Measurements from ENCODE around the gene DNAH9. TPM values are rescaled to one million over a fixed set of nuclear protein-coding genes. Genes with fewer than 3 reads are reported as not detected.
A peak's percentile ranks its signal among the peaks of the same experiment; 100 is the strongest.

Gene DNAH9
- total RNA-seq, 1 donor from 2014 or later = 0.41 TPM

DNA sequence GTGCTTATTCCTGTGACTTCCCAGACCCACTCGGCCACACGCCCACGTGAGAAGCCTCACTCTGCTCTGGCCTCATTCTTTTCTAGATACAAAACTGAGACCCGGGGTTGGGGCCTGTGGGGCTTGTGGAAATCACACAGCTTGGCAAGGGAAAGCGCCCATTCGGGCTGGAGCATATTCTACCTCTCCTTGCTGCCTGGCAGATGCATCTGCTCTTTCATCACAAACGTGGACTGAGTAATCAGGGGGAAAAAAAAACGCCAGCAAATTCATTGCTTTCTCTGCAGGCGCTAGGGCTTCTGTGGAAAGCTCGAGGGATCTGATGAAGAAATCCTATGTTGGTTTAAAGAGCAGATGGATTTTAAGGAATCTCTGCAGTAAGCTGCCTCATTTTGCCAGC lies 44.4 kb downstream of the DNAH9 start:
- TF ChIP-seq, protein P1, sequence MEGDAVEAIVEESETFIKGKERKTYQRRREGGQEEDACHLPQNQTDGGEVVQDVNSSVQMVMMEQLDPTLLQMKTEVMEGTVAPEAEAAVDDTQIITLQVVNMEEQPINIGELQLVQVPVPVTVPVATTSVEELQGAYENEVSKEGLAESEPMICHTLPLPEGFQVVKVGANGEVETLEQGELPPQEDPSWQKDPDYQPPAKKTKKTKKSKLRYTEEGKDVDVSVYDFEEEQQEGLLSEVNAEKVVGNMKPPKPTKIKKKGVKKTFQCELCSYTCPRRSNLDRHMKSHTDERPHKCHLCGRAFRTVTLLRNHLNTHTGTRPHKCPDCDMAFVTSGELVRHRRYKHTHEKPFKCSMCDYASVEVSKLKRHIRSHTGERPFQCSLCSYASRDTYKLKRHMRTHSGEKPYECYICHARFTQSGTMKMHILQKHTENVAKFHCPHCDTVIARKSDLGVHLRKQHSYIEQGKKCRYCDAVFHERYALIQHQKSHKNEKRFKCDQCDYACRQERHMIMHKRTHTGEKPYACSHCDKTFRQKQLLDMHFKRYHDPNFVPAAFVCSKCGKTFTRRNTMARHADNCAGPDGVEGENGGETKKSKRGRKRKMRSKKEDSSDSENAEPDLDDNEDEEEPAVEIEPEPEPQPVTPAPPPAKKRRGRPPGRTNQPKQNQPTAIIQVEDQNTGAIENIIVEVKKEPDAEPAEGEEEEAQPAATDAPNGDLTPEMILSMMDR (IDR thresholded peaks at IDR 0.05) = no peak
- Histone ChIP-seq H3K36me3 (no peaks in the 10 kb centered on the region), H3K27me3 (no peaks in the 10 kb centered on the region), H3K9me3 (no peaks in the 10 kb centered on the region), H3K27ac (no peak overlapping the region), H3K4me1 (no peaks in the 10 kb centered on the region), H3K4me3 (no peak overlapping the region)
- ATAC-seq = no peak
- DNase-seq = no peak
- intact Hi-C loops (cut with DNase I) = no loop called here

DNA sequence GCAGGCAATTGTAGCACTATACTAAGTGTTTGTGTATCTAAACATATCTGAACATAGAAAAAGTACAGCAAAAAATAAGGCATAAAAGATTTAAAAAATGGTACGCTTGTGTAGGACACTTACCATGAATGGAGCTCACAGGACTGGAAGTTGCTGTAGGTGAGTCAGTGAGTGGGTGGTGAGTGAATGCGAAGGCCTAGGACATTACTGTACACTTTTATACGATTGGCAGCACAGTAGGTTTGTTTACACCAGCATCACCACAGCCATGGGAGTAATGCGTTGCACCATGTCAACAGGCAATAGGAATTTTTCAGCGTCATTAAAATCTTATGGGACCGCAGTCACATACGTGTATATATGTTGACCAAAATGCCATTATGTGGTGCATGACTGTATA lies 45.6 kb downstream of the DNAH9 start:
- TF ChIP-seq, protein P1 (IDR thresholded peaks at IDR 0.05) = no peak
- Histone ChIP-seq H3K27ac (no peak overlapping the region), H3K36me3 (no peaks in the 10 kb centered on the region), H3K4me1 (no peaks in the 10 kb centered on the region), H3K27me3 (no peaks in the 10 kb centered on the region), H3K4me3 (no peak overlapping the region), H3K9me3 (no peaks in the 10 kb centered on the region)
- DNase-seq (no peak), ATAC-seq (no peak)
- intact Hi-C loops (cut with DNase I) = no loop called here

DNA sequence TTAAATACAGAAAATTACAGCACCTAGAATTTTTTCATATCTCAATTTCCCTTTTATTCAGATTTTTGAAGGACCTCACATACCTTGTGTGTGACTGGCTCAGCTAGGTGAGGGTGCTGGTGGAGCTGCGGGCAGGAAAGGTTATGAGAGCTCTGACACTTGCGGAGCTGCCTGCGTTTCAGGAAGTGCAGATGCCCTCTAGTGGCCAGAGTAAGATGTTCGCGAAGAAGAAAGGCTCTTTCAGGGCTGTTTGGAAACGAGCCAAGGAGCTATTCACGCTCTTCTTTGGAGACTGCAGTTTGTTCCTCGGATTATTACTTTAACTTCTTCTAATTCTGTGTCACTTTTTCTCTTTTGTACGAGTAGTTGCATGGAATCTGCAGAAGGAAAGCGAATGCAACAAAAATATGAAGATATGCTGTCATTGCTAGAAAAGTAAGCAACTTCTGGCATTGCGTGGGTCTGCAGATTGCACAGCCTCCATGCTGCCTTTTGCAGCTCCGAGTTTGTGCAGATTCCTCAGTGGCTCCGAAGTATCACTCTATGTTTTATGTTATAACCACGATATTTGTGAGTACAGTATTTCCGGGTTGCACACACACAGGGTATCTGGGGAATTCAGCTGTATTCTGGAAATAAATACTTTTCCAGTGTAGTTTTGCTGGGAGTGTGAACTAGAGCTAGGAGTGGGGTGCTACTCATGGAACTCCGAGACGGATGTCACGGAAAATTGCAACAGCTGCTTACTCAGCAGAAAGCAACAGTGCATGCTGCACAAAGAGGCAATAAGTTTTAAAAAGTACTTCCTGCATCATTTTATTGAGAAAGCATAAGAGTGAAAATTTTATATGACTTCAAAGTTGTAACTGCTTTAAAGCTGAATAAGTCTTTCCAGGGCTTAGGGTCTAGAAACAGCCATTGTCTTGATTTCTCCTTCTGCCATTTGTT lies 46.3 kb downstream of the DNAH9 start:
- ATAC-seq (peak; percentile 91), DNase-seq (peak; percentile 66)
- TF ChIP-seq, protein P1 (IDR thresholded peaks at IDR 0.05) = peak; percentile 78
- Histone ChIP-seq H3K27ac (no peak overlapping the region), H3K27me3 (no peaks in the 10 kb centered on the region), H3K4me1 (no peaks in the 10 kb centered on the region), H3K36me3 (no peaks in the 10 kb centered on the region), H3K9me3 (no peaks in the 10 kb centered on the region), H3K4me3 (peak overlapping the region; percentile 9)
- intact Hi-C loops (cut with DNase I) = no loop called here

DNA sequence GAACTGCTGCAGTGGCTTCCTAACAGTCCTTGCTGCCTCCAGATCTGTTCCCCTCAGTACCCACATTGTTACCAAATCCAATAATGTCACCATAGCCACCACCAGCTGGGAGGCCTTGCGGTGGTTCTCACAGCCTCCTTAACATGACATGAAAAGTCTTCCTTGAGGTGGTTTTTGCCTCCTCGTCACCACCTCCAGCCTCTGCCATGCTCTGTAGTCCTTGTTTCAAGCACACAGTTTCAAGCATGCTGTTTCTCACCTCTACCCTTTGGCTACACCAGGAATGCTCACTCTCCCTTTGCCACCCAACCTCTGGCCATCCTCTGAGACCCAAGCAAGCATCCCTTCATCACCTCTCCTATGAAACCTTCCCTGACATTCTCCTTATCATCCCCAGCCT lies 47.2 kb downstream of the DNAH9 start:
- TF ChIP-seq, protein P1 (IDR thresholded peaks at IDR 0.05) = no peak
- Histone ChIP-seq H3K27ac (no peak overlapping the region), H3K36me3 (no peaks in the 10 kb centered on the region), H3K4me3 (no peak overlapping the region), H3K27me3 (no peaks in the 10 kb centered on the region), H3K4me1 (no peaks in the 10 kb centered on the region), H3K9me3 (no peaks in the 10 kb centered on the region)
- DNase-seq (no peak), ATAC-seq (no peak)
- intact Hi-C loops (cut with DNase I) = no loop called here

DNA sequence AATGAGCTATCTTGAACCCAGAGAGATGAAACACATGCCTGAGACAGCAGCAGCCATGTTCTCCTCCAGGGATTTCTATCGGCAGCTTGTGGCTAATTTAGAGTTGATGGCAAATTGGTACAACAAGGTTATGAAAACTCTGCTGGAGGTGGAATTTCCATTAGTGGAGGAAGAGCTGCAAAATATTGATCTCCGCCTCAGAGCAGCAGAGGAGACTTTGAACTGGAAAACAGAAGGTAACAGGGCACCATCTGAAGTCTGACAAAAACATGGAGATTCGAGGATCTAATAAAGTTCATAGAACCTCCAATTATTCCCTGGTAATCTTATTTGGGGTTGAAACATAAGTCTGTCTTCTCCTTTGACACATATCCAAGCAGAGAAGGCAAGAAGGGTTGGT lies 52.8 kb downstream of the DNAH9 start:
- TF ChIP-seq, protein P1 (IDR thresholded peaks at IDR 0.05) = no peak
- Histone ChIP-seq H3K27ac (no peak overlapping the region), H3K36me3 (no peaks in the 10 kb centered on the region), H3K27me3 (no peaks in the 10 kb centered on the region), H3K4me1 (no peaks in the 10 kb centered on the region), H3K9me3 (no peaks in the 10 kb centered on the region), H3K4me3 (no peak overlapping the region)
- intact Hi-C loops (cut with DNase I) = no loop called here
- DNase-seq (no peak), ATAC-seq (no peak)
